Measurements from ENCODE around the gene PLPPR4.

GRCh38 chr1:99247199-99247598, 17.1 kb upstream of the PLPPR4 start:
- TF ChIP-seq POLR2A (IDR thresholded peaks at IDR 0.05) = no peak
- TF ChIP-seq, protein P1, sequence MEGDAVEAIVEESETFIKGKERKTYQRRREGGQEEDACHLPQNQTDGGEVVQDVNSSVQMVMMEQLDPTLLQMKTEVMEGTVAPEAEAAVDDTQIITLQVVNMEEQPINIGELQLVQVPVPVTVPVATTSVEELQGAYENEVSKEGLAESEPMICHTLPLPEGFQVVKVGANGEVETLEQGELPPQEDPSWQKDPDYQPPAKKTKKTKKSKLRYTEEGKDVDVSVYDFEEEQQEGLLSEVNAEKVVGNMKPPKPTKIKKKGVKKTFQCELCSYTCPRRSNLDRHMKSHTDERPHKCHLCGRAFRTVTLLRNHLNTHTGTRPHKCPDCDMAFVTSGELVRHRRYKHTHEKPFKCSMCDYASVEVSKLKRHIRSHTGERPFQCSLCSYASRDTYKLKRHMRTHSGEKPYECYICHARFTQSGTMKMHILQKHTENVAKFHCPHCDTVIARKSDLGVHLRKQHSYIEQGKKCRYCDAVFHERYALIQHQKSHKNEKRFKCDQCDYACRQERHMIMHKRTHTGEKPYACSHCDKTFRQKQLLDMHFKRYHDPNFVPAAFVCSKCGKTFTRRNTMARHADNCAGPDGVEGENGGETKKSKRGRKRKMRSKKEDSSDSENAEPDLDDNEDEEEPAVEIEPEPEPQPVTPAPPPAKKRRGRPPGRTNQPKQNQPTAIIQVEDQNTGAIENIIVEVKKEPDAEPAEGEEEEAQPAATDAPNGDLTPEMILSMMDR (IDR thresholded peaks at IDR 0.05) = no peak

Measured in heart left ventricle (tissue), 13 donors.